Activated naive CD4-positive, alpha-beta T cell treated with anti-CD3 and anti-CD28 coated beads, Interleukin-2, amount 50 U/mL, for 72 hours (primary cell): ENCODE measurements around the gene SOCS1. TPM values are rescaled to one million over a fixed set of nuclear protein-coding genes. Genes with fewer than 3 reads are reported as not detected.

ENCODE experiments used
- ATAC-seq, 2 donors: fragments of 150-1000 bp; cut with Tn5 transposase; 2 replicates each; pipeline ENCODE4 v1.10.0; 2021; ENCODE audit warnings: mild to moderate bottlenecking in 2 of 2, moderate library complexity in 2 of 2
- DNase-seq, 2 donors: peaks; one replicate each; pipeline ENCODE4 v3.0.0; 2021 to 2022; ENCODE audit warnings: low spot score in 2 of 2
- H3K27ac Mint-ChIP-seq, 2 donors: one replicate each; pipeline ENCODE4 v1.8.0; 2022; ENCODE audit warnings: mild to moderate bottlenecking in 2 of 2, mixed read lengths in 2 of 2
- H3K36me3 Mint-ChIP-seq, 2 donors: one replicate each; pipeline ENCODE4 v1.8.0; 2022; ENCODE audit warnings: mixed read lengths in 2 of 2
- H3K9me3 Mint-ChIP-seq, 2 donors: one replicate each; pipeline ENCODE4 v1.8.0; 2022; ENCODE audit warnings: mixed read lengths in 2 of 2
- total RNA-seq, 2 donors: library from RNA; stranded (reverse); gene quantifications; one replicate each; pipeline ENCODE4 v1.2.3, GENCODE V29; 2022

Gene SOCS1
- total RNA-seq, 2 donors from 2014 or later: 57.0 to 123 TPM

DNA sequence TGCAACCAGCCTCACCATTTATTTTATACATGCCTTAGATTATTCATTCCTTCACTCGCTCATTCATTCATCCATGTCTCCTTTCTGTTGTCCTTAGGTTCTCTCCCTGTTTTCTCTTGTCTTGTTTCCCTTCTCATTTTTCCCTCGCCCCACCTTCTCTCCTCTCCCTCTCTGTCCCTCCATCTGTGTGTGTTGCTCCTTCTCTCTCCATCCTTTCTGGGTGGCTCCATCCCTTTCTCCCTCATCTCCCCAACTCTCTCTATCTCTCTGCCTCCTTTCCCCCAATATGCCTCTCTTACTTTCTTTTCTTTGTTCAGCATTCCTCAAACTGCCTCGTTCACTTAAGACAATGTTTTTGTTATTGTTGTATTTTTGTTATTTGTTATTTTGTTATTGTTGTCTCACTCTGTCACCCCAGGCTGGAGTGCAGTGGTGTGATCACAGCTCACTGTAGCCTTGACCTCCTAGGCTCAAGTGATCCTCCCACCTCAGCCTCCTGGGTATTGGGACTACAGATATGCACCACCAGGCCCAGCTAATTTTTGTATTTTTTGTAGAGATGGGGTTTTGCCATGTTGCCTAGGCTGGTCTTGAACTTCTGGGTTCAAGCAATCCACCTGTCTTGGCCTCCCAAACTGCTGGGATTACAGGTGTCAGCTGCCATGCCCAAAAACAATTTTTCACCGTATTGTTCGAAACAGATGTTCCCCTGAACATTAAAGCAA lies 14.4 kb downstream of the SOCS1 start:
- no peaks in the 10 kb centered on the region for H3K9me3 Mint-ChIP-seq
- ATAC-seq: no peak

GRCh38 chr16:11240636-11241473 lies 15.1 kb downstream of the SOCS1 start:
- ATAC-seq (peak; percentile 47 to 55), DNase-seq (no peak)
- no peaks in the 10 kb centered on the region for H3K36me3 Mint-ChIP-seq
- H3K9me3 Mint-ChIP-seq: no peaks in the 10 kb centered on the region
- H3K27ac Mint-ChIP-seq: peak overlapping the region in 1 of 2 donors; percentile 91

More for the DNA sequence above, 14.4 kb downstream of the SOCS1 start:
- no peaks in the 10 kb centered on the region for H3K36me3 Mint-ChIP-seq
- no peak for DNase-seq
- no peak overlapping the region for H3K27ac Mint-ChIP-seq

GRCh38 chr16:11239644-11240632 lies 16.1 kb downstream of the SOCS1 start:
- H3K9me3 Mint-ChIP-seq: no peaks in the 10 kb centered on the region
- no peaks in the 10 kb centered on the region for H3K36me3 Mint-ChIP-seq
- ATAC-seq: peak in 1 of 2 donors; percentile 30
- no peak for DNase-seq
- peak overlapping the region in 1 of 2 donors; percentile 91 for H3K27ac Mint-ChIP-seq

DNA sequence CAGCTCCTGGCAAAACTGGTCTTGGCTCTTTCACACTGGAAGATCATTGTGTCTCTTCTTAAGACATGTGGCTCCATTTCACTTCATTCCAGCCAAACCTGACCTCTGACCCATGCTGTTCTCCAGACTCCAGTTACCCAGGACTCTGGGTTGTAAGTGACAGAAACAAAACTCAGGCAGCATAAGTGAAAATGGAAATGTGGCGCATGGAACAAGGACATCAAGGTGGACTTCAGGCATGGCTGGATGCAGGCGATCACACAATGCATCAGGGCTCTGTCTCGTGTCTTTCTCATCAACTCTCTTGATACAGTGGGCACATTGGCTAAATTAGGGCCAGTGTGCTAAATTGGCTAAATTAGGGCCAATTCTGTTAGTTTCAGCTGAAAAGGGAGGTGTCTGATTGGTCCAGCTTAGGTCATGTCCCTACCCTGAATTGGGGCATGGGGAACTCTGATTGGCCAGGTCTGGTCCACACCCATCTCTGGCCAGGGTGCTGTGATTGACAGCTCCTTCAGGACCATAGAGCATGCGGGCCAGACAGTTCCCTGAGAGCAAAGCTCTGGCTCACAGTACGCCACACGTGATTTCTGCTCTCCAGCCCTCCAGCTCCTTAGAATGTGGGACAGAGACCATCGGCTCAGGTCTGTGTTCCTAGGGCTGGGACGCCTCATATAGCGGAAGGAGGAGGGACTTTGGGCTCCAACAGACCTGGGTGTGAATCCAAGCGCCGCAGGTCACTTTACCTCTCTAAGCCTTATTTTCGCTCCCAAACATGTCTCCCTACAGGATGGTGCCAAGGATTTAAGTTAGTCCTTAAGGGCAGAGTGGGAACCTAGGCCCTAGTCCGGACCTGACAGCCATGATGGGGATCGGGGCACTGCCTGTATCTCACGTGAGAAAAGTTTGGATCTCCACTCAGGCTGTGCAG lies 17.5 kb downstream of the SOCS1 start:
- ATAC-seq (no peak), DNase-seq (no peak)
- Mint-ChIP-seq H3K9me3 (no peaks in the 10 kb centered on the region), H3K36me3 (no peaks in the 10 kb centered on the region), H3K27ac (no peak overlapping the region)

GRCh38 chr16:11236461-11237254 lies 19.3 kb downstream of the SOCS1 start:
- H3K27ac Mint-ChIP-seq: peak overlapping the region in 1 of 2 donors; percentile 79
- ATAC-seq (no peak), DNase-seq (no peak)
- peaks cover 0 to under 1% of the 10 kb centered on the region in 2 donors for H3K36me3 Mint-ChIP-seq
- no peaks in the 10 kb centered on the region for H3K9me3 Mint-ChIP-seq

- no peak for ATAC-seq
- peak overlapping the region in 1 of 2 donors; percentile 100 for H3K27ac Mint-ChIP-seq
- no peaks in the 10 kb centered on the region for H3K9me3 Mint-ChIP-seq
- DNase-seq: no peak
- H3K36me3 Mint-ChIP-seq: peaks cover 0 to 6% of the 10 kb centered on the region in 2 donors
These were observed 20.4 kb downstream of the SOCS1 start for GRCh38 chr16:11235703-11235991.

DNA sequence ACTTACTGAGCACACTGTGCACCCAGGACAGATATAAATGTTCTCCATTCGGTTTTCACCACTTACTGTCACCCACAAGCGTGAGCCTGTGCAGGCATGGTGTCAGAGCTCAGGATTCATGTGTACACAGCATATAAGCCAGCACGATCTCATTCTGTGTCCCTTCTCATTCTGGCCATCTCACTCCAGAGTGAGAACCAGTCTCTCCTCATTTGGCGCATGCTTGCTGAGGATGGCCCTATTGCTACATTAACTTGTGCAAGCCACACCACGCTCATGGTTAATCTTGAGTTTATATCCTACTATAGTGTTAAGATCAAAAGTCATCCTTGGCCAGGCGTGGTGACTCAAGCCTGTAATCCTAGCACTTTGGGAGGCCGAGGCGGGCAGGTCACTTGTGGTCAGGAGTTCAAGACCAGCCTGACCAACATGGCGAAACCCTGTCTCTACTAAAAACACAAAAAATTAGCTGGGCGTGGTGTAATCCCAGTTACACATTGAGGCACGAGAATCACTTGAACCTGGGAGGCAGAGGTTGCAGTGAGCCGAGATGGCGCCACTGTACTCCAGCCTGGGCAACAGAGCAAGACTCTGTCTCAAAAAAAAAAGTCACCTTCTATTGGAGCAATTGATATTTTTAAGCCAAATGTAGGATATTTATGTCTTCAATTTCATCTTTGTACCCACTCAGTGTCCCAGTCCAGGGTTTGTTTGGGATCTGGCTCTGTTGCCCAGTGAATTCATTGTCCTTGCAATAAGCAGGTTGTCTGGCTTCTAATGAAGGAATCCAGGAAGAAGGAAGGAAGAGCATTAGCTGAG lies 20.9 kb downstream of the SOCS1 start:
- no peak for DNase-seq
- H3K9me3 Mint-ChIP-seq: no peaks in the 10 kb centered on the region
- H3K27ac Mint-ChIP-seq: peak overlapping the region; percentile 51 to 100
- ATAC-seq: no peak
- H3K36me3 Mint-ChIP-seq: peaks cover 0 to 6% of the 10 kb centered on the region in 2 donors

DNA sequence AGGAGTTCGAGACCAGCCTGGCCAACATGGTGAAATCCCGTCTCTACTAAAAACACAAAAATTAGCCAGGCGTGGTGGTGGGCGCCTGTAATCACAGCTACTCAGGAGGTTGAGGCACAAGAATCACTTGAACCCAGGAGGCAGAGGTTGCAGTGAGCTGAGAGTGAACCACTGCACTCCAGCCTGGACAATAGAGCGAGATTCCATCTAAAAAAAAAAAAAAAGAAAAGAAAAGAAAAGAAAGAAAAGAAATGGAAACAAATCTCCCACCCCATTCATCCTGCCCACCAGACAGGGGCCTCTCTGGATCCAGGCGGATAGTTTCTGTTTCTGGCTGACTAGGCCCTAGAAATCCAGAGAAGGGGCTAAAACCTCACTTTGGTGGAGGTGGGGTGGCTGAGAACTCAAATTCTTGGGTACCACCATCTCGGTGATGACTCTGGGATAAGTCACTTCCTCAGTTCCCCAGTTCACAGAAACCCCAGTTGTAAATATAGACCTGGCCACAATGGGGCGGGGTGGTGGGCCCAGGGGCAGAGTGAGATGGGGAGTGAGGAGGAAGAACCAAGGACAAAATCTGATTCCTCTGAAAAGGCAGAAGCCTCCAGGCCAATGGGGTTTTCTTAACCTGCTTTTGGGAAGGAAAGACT lies 22.2 kb downstream of the SOCS1 start:
- peaks cover 0 to 6% of the 10 kb centered on the region in 2 donors for H3K36me3 Mint-ChIP-seq
- peak; percentile 63 to 65 for ATAC-seq
- no peaks in the 10 kb centered on the region for H3K9me3 Mint-ChIP-seq
- peak; percentile 74 to 87 for DNase-seq
- H3K27ac Mint-ChIP-seq: peak overlapping the region; percentile 99 to 100

DNA sequence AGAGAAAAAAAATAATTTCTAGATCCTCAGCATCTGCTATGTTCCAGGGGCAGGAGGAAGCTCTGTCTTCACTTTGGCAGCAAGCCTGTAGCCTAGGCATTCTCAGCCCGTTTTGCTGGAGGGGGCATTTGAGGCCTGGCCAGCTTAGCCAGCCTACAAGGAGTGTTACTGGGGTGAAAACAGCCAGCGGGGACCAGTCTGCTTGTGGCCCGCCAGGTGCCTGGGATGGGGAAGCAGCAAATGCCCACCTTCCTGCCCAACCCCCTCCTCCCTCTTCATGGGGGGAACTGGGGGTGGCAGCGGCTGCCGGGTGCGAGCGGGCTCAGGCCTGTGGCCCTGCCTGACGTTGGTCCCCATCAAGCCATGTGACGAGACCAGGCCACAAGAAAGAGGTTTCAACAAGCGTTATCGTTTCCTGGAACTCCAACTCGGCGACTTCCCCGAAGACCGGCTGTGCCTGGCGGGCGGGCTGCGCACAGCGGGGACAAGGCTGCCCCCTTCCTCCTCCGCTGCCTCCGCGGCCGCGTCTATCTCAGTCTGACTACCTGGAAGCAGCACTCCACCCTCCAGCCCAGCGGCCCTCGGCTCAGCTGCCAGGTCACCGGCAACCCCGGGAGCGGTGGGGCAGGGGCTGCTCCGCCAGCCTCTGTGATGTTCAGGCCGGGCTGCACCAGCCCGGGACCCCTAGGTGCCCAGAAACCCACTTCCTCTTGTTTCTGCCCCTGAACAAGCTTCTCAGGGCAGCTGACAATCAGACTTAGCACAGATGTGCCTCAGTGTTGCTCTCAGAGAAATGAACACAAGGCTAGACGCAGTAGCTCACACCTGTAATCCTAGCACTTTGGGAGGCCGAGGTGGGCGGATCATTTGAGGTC lies 22.9 kb downstream of the SOCS1 start:
- peak; percentile 86 to 90 for ATAC-seq
- peak overlapping the region; percentile 99 to 100 for H3K27ac Mint-ChIP-seq
- peaks cover 0 to 6% of the 10 kb centered on the region in 2 donors for H3K36me3 Mint-ChIP-seq
- peak; percentile 89 to 96 for DNase-seq
- no peaks in the 10 kb centered on the region for H3K9me3 Mint-ChIP-seq

DNA sequence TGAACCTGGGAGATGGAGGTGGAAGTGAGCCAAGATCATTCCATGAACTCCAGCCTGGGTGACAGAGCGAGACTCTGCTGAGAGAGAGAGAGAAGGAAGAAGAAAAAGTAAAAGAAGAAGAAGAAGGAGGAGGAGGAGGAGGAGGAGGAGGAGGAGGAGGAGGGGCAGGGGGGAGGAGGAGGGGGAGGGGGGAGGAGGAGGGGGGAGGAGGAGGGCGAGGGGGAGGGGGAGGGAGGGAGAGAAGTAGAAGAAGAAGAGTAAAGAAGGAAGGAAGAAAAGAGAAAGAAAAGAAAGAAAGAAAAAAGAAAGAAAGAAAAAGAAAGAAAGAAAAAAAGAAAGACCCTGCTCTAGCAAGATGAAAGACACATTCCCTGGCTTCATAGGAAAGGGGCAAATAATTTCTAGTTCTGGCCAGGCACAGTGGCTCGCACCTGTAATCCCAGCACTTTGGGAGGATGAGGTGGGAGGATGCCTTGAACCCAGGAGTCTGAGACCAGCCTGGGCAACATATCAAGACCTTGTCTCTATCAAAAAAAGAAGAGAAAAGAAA lies 23.6 kb downstream of the SOCS1 start:
- peaks cover 0 to 6% of the 10 kb centered on the region in 2 donors for H3K36me3 Mint-ChIP-seq
- H3K27ac Mint-ChIP-seq: peak overlapping the region; percentile 99 to 100
- no peak for ATAC-seq
- no peaks in the 10 kb centered on the region for H3K9me3 Mint-ChIP-seq
- no peak for DNase-seq

DNA sequence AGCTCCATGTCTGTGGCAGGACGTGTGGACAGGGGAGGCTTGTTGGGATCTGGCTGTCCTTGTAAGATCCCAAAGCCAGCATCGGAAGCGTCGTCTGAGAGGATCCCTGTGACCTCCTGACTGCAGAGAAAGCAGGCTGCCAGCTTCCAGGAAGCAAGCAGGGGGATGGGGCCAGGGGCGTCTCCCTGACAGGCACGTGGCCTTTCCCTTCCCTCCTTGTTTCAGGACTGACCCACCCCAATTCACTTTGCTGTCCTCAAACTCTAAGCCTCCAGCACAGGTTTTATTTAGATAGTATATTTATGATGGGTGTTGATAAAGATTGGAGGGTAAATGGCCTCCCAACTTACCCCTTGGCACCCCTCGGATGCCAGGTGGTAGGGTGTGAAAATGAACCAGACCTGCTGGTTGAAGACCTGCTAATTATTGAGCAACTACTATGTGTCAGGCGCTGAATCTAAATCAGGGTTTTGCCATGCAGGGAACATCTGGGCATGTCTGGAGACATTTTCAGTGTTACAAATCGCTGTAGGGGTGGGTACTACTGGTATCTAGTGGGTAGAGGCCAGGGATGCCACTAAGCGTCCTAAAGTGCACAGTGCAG lies 24.5 kb downstream of the SOCS1 start:
- no peak for DNase-seq
- Mint-ChIP-seq H3K36me3 (peaks cover 0 to 6% of the 10 kb centered on the region in 2 donors), H3K9me3 (no peaks in the 10 kb centered on the region), H3K27ac (peak overlapping the region; percentile 99 to 100)
- no peak for ATAC-seq

- no peaks in the 10 kb centered on the region for H3K9me3 Mint-ChIP-seq
- DNase-seq: no peak
- ATAC-seq: no peak
- H3K36me3 Mint-ChIP-seq: peaks cover 0 to 6% of the 10 kb centered on the region in 2 donors
- H3K27ac Mint-ChIP-seq: peak overlapping the region; percentile 55 to 100
These were observed 26.1 kb downstream of the SOCS1 start for GRCh38 chr16:11229906-11230305.
